TTC549 (cell line): Measurements from ENCODE around the gene SH3PXD2B.
"Not testable (repeated sequence)": the region's sequence is repeated elsewhere in the genome, so short reads cannot be mapped to it uniquely, and the experiment has no call there.

Experiments
- FAIRE-seq: peaks from 2 replicates; lab custom pipeline; 2012; peaks lifted over from hg19 to GRCh38; lab: Jason Lieb, UNC

SH3PXD2B gene

GRCh38 chr5:172336676-172337285, 117.5 kb downstream of the SH3PXD2B start:
- no peak for FAIRE-seq

- no peak for FAIRE-seq
These were observed 118.1 kb downstream of the SH3PXD2B start for GRCh38 chr5:172336264-172336663.

- no peak for FAIRE-seq
These were observed 118.6 kb downstream of the SH3PXD2B start for GRCh38 chr5:172335721-172336120.

- FAIRE-seq: no peak
These were observed 119.7 kb downstream of the SH3PXD2B start for GRCh38 chr5:172334641-172335040.

GRCh38 chr5:172334196-172334595, 120.1 kb downstream of the SH3PXD2B start:
- no peak for FAIRE-seq

GRCh38 chr5:172326901-172327300, 127.4 kb downstream of the SH3PXD2B start:
- not testable (repeated sequence) for FAIRE-seq

- FAIRE-seq: no peak
These were observed 128.9 kb downstream of the SH3PXD2B start for GRCh38 chr5:172325452-172325851.

GRCh38 chr5:172322028-172322965, 132.0 kb downstream of the SH3PXD2B start:
- FAIRE-seq: no peak

- no peak for FAIRE-seq
These were observed 132.7 kb downstream of the SH3PXD2B start for GRCh38 chr5:172321593-172321992.

GRCh38 chr5:172319708-172320441, 134.4 kb downstream of the SH3PXD2B start:
- FAIRE-seq: no peak

- FAIRE-seq: no peak
These were observed 138.5 kb downstream of the SH3PXD2B start for GRCh38 chr5:172315587-172316493.

- no peak for FAIRE-seq
These were observed 140.4 kb downstream of the SH3PXD2B start for GRCh38 chr5:172313915-172314314.

GRCh38 chr5:172312286-172312685, 142.0 kb downstream of the SH3PXD2B start:
- no peak for FAIRE-seq

- FAIRE-seq: no peak
These were observed 142.7 kb downstream of the SH3PXD2B start for GRCh38 chr5:172311605-172312004.

- FAIRE-seq: no peak
These were observed 143.3 kb downstream of the SH3PXD2B start for GRCh38 chr5:172311026-172311425.

- no peak for FAIRE-seq
These were observed 148.9 kb downstream of the SH3PXD2B start for GRCh38 chr5:172305380-172305779.

- FAIRE-seq: no peak
These were observed 150.6 kb downstream of the SH3PXD2B start for GRCh38 chr5:172303572-172304335.

- FAIRE-seq: no peak
These were observed 151.2 kb downstream of the SH3PXD2B start for GRCh38 chr5:172303162-172303561.

- FAIRE-seq: no peak
These were observed 152.1 kb downstream of the SH3PXD2B start for GRCh38 chr5:172302047-172302710.

GRCh38 chr5:172299916-172300439, 154.3 kb downstream of the SH3PXD2B start:
- FAIRE-seq: no peak
